Astrocyte of the hippocampus (primary cell): ENCODE results near the gene FAM200B.
A peak's percentile ranks its signal among the peaks of the same experiment; 100 is the strongest.

ENCODE experiments used
- DNase-seq: peaks from one replicate; pipeline ENCODE4 v3.0.0; 2011; ENCODE audit warnings: low read depth, low spot score

The FAM200B gene

DNA sequence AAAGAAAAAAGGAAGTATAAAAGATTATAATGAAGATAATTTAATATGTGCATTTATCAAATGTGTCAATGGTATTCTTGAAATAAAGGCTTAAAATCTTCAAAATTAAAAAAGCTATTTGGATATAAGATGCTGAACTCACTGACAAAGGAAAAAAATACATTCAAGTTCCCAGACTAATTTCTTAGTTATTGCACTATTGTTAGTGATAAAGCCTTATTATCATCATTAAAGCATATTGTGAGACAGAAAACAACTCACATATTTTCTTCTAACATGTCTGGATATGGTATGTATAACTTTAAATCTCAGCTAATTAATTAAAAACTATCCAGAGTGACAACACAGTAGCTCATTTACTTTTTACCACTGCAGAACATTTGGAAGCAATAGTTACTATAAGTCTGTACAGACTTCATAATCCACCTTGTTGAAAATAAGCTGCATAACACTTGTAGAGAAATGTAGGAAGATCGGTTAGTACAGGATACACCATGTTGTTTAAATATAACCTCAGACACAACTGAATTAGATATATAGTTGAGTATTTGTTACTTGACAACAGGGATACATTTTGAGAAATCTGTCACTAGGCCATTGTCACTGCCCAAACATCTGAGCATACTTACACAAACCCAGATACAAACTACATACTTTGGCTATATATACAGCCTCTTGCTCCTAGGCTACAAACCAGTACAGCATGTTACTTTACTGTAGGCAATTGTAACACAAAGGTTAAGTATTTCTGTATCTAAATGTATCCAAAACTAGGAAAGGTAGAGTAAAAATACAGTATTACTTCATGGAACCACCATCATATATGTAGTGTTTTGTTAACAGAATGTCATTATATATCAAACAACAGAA lies 12.8 kb upstream of the FAM200B start:
- DNase-seq: no peak

- no peak for DNase-seq
These were observed 11.1 kb upstream of the FAM200B start for GRCh38 chr4:15670576-15670975.

GRCh38 chr4:15672101-15672500 lies 9.5 kb upstream of the FAM200B start:
- DNase-seq: no peak

DNA sequence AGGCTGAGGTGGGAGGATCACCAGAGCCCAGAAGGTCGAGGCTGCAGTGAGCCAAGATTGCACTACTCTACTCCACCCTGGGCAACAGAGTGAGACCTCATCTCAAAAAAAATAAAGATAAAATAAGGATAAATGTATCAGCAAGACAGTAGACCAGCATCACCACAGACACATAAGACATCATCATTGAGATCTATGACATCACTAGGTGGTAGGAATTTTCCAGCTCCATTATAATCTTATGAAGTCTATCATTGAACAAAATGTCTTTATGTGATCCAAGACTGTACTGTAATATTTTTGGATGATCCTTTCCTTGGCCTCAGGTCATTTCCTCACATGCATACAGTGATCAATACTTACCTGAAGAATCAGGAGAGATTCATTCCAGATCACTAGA lies 8.3 kb upstream of the FAM200B start:
- no peak for DNase-seq

DNA sequence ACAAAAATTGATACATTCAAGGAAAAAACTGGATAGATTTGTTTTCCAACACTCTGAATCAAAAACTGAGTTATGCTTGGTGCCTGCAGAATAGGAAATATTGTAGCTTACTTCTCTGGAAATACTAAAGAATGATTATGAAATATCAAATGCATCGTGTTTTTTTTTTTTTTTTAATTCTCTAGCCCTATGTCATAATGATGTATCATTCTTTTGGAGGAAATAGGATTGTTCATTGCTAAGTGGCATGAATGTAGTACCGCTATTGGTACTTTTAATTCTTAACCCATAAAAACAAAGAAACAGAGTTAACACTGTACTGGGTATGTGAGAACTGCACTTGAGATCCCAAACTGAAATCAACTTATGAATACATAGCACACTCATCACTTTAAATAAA lies 7.6 kb upstream of the FAM200B start:
- DNase-seq: no peak

DNA sequence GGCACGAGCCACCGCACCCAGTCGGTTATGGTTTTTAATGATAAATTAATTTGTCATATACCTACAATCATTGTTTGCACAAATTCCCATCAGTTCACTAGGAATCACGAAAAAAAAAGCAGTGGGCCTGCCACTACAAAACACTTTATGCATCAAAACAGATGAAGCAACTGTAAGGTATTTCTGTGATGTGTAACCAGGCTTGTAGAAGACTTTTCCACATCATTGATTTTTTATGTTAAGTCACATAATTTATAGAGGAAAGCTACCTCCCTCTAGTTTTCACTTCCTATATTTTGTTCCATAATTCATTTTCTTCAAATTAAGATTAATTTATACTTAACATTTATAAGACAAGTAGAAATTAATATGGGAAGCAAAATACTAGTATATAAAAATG lies 6.7 kb upstream of the FAM200B start:
- no peak for DNase-seq

DNA sequence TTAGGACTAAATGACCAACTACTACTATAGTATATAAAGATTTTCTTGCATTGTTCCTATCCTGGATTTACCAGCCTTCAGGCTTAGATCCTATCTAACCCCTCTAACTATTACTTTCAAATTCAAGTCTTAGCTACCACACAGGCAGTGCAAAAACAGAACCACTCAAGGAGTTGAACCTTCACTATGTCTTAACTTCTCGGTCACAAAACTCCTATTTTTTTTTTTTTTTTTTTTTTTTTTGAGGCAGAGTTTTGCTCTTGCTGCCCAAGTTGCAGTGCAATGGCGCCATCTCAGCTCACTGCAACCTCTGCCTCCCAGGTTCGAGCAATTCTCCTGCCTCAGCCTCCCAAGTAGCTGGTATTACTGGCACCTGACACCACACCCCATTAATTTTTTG lies 6.3 kb upstream of the FAM200B start:
- no peak for DNase-seq

DNA sequence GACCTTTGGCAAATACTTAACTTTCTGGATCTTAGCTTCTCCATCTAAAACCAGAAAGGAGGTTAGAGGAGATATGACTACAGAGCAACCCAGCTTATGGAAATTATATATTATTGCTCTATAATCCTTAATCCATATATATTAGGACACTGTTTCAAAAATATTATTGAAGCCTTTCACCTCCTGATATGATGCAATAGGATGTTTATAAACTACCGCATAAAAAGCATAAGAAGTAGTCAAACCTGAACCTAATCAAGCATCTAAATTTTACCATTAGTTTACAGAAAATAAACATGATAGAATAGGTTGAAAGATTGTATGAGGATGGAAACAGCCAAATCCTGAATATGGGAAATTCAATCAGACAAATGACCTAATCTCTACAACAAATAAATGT lies 5.6 kb upstream of the FAM200B start:
- DNase-seq: no peak

DNA sequence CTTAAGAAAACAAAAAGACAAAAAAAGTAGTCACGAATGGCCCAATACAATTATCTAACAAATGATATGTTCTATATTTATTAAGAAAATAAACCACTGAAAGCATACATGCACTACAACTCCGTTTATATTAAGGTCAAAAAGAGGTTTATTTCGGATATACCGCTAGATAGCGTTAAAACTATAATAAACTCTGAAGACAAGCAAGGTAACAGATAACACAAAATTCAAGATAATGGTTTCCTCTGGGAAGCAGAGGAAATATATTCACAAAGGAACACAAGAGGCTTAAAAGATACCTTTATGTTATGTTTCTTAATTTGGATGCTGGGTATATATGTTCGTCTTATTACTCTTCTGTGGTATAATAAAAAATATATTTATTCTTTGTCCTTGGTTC lies 4.7 kb upstream of the FAM200B start:
- DNase-seq: no peak

GRCh38 chr4:15677507-15677988 lies 4.1 kb upstream of the FAM200B start:
- DNase-seq: peak; percentile 79

- DNase-seq: no peak
These were observed 608 bp upstream of the FAM200B start for GRCh38 chr4:15681067-15681371.

DNA sequence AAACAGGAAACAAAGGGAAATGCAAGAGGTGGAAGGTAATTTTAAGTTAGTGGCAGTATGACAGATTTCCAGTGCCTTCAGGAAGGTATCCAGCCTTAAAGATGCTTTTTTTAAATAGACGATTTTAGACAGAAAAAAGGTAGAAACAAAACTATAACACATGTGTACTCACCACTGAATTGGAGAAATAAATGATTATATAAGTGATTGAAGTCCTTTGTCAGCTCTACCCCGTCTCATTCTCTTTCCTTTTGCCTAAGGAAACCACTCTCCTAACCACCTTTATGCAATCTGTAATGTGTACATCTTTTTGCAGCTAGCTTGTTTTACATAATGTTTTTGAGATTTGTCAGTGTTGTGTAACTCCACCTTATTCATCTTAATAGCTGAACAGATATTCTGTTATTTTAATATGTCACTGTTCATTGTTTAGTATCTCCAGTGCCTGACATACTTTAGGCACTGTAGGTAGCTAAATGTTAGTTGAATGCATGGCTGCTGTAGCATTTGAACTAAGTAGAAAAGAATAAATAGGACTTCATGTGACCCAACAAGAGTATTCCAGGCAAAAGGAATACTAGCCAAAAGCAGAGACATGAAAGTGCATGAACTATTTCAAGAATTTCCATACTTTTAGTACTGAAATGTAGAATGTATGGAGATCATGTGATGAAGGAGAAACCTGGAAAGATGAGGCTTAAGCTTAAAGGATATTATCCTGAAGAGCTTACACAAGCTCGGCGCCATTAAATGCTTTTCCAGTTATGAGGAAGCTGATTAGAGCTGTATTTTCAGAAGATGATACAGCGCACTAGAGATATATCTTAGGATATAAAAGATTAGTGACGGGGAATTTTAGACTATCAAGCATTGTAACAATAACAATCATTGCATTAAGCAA lies 865 bp downstream of the FAM200B start:
- no peak for DNase-seq

GRCh38 chr4:15683143-15683495 lies 1.5 kb downstream of the FAM200B start:
- DNase-seq: no peak

GRCh38 chr4:15684498-15684897 lies 2.9 kb downstream of the FAM200B start:
- DNase-seq: no peak

DNA sequence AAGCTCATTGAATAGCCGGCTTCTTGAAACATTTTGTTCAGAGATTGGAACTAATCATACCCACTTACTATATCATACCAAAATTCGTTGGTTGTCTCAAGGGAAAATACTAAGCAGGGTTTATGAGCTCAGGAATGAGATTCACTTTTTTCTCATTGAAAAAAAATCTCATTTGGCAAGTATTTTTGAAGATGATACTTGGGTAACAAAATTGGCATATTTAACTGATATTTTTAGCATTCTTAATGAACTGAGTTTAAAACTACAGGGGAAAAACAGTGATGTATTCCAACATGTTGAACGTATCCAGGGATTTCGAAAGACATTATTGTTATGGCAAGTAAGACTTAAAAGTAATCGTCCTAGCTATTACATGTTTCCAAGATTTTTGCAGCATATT lies 6.4 kb downstream of the FAM200B start:
- no peak for DNase-seq

- DNase-seq: no peak
These were observed 7.9 kb downstream of the FAM200B start for GRCh38 chr4:15689540-15689939.

GRCh38 chr4:15690020-15690809 lies 8.6 kb downstream of the FAM200B start:
- peak; percentile 93 for DNase-seq

GRCh38 chr4:15691346-15692135 lies 9.9 kb downstream of the FAM200B start:
- DNase-seq: no peak

DNA sequence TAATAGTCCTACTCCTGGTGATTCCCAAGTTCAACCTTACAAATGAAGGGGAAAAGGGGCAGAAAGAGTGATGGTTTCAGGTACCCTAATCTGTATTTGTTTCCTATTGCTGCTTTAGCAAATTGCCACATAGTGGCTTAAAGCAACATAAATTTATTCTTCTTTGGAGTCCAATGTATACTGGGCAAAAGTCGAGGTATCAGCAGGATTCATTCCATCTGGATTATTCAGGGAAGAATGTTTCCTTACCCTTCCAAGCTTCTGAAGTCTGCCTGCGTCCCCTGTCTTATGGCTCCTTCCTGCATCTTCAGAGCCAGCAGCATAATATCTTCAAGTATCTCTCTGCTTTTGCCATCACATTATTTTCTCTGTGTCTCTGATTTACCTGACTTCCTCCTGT lies 11.0 kb downstream of the FAM200B start:
- no peak for DNase-seq

- DNase-seq: peak; percentile 78
These were observed 12.8 kb downstream of the FAM200B start for GRCh38 chr4:15694431-15694830.

DNA sequence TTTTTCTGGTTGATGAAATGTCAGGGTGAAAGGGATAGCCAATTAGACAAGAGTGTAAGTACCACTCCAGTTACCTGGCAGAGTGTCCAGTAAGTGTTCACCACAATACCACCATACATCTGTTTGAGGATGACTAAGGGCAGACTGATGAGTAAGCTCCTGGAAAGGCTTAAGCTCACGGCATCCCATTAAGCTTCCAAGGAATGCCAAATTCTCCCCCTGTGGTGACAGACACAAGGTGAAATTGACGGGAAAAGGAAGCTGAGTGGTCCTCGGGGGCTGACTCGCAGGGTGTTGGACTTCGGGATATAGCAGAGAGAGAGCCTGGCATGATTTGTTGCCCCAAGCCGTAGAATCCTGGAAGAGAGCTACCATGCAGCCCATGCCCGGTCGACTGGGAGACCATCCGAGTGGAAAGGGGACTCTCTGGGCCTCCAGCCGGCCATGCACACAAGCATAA lies 13.6 kb downstream of the FAM200B start:
- peak; percentile 98 for DNase-seq
